HG02970 (cell line): Measurements from ENCODE around the gene NFATC3.
A peak's percentile ranks its signal among the peaks of the same experiment; 100 is the strongest.

Source experiments
- ATAC-seq: cut with Tn5 transposase; IDR thresholded peaks from one replicate; pipeline ENCODE4 v1.9.1; 2021; ENCODE audit warnings: mild to moderate bottlenecking, moderate library complexity, moderate number of reproducible peaks; ENCODE audit not compliant: unreplicated experiment, low FRiP score

The NFATC3 gene

GRCh38 chr16:68085259-68086071 lies at the start of gene NFATC3:
TSS of gene NFATC3 (plus strand) at chr16:68085370. CDS start at chr16:68085682, 312 bp downstream.
- ATAC-seq = peak; percentile 63

DNA sequence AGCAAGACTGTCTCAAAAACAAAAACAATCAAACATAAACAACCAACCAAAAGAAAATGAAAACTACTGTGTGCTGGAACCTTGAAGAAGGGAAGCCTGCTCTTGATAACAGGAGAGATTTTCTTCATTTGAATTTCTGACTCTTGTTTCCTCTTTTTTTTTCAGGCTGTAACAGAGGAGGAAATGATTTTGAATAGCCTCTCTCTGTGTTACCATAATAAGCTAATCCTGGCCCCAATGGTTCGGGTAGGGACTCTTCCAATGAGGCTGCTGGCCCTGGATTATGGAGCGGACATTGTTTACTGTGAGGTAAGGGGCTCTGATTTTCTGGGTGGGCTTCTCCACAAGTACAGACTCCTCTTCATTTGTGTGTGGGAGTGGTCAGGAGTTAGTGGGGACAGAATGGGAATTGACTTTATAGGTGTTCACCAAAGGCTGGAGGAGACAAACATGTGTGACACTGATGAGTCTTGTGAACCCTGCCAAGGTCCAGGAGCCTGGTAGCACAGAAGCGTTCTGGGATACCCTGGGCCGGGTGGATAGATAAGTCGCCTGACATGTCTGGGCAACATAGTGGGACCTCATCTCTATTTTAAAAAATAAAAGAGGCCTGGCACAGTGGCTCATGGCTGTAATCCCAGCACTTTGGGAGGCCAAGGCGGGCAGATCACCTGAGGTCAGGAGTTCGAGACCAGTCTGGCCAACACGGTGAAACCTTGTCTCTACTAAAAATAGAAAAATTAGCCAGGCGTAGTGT lies 47.2 kb upstream of the NFATC3 start:
- ATAC-seq = no peak

DNA sequence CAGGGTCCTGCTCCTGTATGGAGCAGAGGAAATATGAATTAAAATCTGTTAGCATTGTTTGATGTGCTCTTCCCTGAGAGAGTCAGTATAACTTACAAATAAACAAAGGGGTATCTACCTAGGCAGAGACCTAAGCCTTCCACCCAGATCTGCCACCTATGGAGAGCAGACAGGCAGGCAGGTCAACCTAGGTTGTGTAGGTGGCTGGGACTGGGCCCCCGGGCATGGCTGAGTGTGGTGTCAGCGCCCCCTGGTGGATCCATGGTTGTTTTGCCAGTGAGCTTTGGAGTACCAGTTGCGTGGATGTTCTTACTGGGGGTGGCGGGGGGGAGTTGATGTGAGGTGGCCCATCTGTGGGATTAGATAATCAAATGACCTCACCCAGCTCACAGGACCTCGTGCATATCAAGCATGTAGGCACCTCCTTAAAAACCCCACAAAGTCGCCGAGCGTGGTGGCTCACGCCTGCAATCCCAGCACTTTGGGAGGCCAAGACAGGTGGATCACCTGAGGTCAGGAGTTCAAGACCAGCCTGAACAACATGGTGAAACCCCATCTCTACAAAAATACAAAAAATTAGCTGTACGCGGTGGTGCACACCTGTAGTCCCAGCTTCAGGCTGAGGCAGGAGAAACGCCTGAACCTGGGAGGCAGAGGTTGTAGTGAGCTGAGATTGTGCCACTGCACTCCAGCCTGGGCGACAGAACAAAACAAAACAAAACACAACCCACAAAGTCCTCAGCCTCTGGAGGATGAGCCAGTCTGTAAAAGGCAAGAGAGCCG lies 44.5 kb upstream of the NFATC3 start:
- no peak for ATAC-seq

DNA sequence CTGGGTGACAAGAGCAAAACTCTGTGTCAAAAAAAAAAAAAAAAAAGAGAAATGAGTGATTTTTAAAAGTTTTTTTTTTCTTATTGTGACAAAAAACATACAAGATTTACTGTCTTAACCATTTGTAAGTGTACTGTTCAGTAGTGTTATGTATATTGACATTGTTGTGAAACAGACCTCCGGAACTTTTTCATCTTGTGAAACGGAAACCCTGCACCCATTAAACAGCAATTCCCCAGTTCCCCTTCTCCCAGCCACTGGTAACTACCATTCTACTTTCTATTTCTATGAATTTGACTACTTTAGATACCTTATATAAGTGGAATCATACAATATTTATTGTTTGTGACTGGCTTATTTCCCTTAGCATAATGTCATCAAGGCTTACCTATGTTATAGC lies 43.4 kb upstream of the NFATC3 start:
- ATAC-seq = no peak

GRCh38 chr16:68046106-68046505 lies 39.1 kb upstream of the NFATC3 start:
- ATAC-seq = no peak

GRCh38 chr16:68047987-68048386 lies 37.2 kb upstream of the NFATC3 start:
- ATAC-seq = no peak

DNA sequence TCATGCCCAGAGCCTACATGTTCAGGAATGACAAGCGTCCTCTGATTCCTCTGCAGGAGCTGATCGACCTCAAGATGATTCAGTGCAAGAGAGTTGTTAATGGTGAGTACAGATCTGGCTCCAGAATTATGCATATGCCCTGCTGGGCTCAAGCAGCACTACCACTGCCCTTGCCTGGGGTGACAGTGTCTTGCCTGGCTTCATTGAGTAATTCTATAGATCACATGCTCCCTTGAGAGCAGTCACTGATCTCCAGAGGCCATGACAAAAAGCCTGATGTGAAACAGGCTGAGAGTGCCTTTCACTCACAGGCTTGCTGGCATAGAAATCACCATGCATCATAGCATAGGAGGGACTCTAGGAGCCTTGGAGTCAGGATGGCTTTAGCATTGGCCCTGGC lies 35.7 kb upstream of the NFATC3 start:
- ATAC-seq = no peak

DNA sequence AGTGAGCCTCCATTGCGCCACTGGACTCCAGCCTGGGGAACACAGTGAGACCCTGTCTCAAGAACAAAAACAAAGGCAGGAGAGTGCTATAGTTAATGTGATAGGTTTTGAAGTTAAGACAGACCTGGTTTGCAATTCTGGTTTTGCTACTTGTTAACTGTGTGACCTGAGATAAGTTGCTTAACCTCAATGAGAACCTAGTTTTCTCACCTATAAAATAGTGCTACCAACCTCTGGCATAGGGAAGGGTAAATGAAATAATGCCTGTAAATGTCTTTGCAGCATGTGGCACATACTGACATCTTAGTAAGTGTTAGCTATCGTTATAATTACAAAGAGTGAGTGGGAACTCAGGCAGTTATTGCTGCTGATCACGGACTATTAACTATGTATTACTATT lies 29.8 kb upstream of the NFATC3 start:
- no peak for ATAC-seq

GRCh38 chr16:68059804-68060203 lies 25.4 kb upstream of the NFATC3 start:
- ATAC-seq = no peak

DNA sequence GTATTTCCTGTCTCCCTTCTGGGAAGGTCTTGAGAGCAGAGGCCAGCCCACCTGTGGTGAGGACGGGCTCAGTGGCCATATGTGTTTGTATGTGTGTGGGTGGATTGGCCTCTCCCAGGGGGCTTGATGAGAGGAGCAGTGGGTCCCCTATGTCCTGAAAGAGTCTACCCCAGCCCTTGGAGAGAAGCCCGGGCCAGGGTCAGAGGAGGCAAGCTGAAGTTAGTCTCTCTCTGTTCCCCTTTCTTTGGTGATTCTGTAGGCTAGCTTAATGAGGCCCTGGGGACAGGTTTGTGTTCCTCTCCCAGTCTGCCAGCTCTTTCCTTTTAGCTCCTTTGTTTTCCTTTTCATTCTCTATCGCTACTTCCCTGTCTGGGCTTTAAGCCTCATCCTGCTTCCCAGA lies 23.8 kb upstream of the NFATC3 start:
- ATAC-seq = no peak

- no peak for ATAC-seq
These were observed 22.2 kb upstream of the NFATC3 start for GRCh38 chr16:68062910-68063393.

DNA sequence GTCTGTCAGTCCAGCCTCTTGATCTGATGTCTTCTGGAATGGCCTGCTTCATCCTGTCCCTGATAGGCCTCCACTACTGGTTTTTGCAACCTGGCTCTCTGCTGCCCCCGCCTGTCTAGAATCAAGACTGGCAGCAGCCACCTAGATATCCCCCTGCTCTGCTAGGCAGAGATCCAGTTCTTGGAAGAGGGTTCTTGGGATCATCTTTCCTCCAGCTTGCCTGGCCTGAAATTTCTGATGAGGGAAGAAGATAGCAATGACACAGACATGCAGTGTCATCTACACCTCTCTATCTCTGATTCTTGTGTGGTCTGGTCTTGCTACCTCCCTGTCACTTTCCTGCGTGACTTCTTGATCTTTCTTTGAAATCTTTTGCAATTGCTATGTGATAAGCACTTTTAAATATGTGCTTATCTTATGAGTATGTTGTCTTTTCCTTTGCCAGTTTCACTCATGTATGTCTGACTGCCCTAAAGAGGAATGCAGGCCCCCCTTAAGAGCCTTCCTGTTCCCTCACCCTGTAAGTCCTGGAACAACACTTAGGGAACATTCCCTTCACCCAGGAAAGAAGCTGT lies 20.3 kb upstream of the NFATC3 start:
- no peak for ATAC-seq

- ATAC-seq = no peak
These were observed 19.4 kb upstream of the NFATC3 start for GRCh38 chr16:68065716-68066305.

DNA sequence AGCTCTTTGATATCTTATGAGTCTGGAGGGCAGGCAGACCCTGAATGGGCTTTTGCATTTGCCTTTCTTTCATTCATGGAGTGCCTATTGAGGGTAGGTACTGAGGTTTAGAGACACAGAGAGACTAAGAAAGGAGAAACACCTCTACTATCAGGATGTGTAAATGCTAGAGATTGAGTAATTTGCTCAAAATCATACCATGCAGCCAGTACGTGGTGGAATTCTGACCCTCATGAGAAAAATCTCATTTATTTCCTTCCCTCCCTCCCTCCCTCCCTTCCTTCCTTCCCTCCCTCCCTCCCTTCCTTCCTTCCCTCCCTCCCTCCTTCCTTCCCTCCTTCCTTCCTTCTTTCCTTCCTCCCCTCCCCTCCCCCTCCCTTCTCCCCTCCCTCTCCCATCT lies 18.4 kb upstream of the NFATC3 start:
- ATAC-seq = no peak

DNA sequence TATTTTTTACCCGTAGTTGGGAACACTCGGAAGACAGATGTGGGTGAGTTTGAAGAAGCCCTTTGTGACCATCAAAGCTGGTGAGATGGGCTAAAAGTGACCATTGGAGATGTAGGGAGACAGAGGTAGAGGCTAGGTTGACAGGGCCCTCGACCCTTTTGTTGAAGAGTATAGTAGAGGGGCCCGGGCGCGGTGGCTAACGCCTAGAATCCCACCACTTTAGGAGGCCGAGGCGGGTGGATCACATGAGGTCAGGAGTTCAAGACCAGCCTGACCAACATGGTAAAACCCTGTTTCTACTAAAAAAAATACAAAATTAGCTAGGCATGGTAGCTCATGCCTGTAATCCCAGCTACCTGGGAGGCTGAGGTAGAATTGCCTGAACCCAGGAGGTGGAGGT lies 16.2 kb upstream of the NFATC3 start:
- no peak for ATAC-seq

GRCh38 chr16:68069511-68070248 lies 15.5 kb upstream of the NFATC3 start:
- no peak for ATAC-seq

GRCh38 chr16:68070249-68070730 lies 14.9 kb upstream of the NFATC3 start:
- ATAC-seq = no peak

DNA sequence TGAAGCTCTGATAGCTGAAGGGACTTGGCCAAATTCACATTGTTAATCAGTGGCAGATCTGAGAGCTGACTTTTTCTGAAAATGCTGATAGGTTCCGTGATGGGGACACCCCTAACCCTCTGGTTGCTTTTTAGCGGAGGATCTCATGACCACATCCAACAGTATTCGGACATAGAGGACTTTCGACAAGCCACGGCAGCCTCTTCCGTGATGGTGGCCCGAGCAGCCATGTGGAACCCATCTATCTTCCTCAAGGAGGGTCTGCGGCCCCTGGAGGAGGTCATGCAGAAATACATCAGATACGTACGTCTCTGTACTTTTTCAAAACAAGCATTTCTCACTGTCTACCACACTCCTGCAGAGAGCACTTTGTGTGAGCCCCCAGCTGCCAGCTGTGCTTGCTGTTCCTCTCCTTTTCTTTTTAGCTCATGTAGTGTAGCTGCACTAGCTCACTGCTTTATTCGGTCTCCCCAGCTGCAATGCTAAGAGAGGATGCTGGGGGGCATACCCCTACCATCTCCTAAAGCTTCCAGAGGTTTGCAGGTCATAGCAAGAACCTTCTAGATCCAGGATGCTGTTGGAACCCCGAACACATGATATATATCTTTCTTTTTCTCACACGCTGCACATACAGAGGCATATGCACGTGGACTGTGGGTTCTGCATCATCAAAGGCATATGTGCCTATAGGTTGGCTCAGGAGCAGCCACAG lies 14.2 kb upstream of the NFATC3 start:
- ATAC-seq = no peak

GRCh38 chr16:68071518-68071901 lies 13.7 kb upstream of the NFATC3 start:
- ATAC-seq = no peak
